GM03348 (cell line): ENCODE measurements around the gene DDR1.
"Not testable (repeated sequence)": the region's sequence is repeated elsewhere in the genome, so short reads cannot be mapped to it uniquely, and the experiment has no call there.

ENCODE experiments used
- DNase-seq: peaks from one replicate; pipeline ENCODE4 v3.0.0; 2012; ENCODE audit warnings: low spot score

DDR1 gene

DNA sequence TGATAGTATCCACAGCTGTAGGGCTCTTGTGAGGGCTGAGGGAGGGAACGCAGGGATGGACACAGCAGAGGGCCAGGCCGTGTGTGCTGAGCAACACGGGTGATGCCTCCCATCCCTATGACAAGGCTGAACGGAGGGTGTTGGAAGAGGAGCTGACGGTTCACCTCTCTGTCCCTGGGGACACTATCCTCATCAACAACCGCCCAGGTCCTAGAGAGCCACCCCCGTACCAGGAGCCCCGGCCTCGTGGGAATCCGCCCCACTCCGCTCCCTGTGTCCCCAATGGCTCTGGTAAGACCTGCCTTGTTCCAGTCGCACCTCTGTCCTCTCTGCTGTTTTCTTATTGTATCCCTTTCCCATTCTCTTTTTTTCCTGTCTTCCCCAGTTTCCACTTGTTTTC lies 10.1 kb downstream of the DDR1 start:
- no peak for DNase-seq

DNA sequence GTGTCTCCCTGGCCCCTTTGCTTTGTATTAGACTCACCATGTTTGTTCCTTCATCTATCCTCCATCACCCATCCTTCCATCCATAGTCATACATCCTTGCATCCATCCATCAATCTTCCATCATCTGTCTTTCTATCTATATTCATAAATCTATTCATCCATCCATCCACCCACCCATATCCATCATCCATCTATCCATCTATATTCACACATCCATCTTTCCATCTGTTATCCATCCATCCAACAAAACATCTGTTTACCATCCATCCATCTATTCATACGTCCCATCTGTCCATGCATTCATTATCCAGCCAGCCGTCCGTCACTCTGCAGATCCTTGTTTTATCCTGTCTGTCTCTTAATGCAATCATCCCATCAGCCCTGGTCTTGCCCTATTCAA lies 10.6 kb downstream of the DDR1 start:
- DNase-seq, result no peak

DNA sequence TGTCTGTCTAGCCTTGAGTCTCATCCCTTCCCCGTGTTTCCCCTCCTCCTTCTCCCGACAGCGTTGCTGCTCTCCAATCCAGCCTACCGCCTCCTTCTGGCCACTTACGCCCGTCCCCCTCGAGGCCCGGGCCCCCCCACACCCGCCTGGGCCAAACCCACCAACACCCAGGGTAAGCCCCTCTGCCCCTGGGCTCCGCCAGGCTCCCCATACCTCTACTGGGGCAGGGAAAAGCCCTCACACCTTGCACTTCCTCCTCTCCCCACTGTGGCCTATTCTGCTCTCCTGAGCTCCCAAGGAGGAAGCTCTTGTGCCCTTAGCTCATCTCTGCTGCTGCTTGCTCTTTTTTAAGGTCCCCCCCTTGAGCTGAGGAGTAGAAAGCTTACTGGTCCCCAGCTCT lies 11.0 kb downstream of the DDR1 start:
- no peak for DNase-seq

DNA sequence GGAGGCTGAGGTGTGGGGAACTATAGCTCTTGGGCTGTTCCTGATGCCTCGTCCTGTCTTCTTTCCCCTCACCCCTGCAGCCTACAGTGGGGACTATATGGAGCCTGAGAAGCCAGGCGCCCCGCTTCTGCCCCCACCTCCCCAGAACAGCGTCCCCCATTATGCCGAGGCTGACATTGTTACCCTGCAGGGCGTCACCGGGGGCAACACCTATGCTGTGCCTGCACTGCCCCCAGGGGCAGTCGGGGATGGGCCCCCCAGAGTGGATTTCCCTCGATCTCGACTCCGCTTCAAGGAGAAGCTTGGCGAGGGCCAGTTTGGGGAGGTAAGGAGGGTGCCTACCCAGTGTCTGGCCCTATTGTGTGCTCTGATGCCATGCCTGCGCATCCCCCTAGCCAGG lies 12.2 kb downstream of the DDR1 start:
- no peak for DNase-seq

DNA sequence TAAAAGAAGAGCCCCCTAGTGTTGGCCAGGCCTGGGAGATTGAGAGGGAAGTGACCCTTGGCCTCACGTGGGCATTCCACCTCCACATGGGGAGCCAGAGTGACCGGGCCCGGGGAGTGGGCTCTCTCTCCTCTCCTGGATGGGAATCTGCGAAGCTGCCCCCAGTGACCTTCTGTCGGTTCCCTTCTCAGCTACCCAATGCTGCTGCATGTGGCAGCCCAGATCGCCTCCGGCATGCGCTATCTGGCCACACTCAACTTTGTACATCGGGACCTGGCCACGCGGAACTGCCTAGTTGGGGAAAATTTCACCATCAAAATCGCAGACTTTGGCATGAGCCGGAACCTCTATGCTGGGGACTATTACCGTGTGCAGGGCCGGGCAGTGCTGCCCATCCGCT lies 13.6 kb downstream of the DDR1 start:
- no peak for DNase-seq

DNA sequence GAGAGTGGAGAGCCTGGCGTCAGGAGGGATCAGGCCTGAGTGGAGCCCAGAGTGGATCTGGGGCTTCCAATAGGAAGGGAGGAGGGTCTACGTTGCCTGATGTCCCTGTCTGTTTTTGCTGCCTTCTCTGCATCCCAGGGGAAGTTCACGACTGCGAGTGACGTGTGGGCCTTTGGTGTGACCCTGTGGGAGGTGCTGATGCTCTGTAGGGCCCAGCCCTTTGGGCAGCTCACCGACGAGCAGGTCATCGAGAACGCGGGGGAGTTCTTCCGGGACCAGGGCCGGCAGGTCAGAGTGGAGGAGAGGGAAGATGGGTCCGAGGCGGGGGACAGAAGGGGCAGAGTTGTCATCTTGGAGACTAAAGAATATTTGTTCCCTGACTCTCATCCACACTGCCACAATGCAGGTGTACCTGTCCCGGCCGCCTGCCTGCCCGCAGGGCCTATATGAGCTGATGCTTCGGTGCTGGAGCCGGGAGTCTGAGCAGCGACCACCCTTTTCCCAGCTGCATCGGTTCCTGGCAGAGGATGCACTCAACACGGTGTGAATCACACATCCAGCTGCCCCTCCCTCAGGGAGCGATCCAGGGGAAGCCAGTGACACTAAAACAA lies 14.5 kb downstream of the DDR1 start:
- no peak for DNase-seq

DNA sequence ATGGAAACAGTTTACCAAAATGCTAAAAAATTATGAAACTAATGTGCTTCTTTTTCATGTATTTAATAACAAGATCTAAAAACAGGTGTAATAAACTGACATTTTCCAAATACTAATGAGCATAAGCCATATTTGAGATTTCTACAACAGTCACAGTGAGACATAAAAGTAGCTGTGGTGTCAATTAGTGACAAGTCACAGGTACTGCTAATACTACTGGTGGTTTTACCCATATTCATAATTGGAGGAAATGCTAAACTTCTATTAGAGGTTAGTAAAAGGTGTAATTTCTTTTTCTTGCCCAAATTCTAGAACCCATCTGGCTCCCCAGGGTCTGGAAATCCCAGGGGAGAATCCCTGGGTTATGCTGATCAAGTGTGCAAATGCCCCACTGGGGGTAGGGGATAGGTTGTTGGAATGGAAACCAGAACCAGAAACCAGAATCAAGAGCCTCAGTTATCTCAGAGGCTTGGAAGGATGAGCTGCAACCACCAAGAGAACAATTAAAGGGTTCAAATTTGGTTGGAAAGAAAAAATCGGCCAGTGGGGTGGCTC lies 16.6 kb downstream of the DDR1 start:
- no peak for DNase-seq

DNA sequence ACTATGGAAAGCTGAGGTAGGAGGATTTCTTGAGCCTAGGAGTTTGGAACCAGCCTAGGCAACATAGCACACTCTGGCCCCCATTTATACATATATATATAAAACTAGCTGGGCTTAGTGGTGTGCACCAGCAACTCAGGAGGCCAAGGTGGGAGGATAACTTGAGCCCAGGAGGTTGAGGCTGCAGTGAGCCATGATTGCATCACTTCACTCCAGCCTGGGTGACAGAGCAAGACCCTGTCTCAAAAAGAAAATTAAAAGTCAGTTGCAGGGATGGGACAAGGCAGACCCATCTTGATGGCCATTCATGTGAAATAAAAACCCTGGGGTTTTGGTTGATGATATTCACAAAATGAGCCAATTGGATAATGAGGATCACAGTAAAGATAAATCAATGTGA lies 17.1 kb downstream of the DDR1 start:
- no peak for DNase-seq

DNA sequence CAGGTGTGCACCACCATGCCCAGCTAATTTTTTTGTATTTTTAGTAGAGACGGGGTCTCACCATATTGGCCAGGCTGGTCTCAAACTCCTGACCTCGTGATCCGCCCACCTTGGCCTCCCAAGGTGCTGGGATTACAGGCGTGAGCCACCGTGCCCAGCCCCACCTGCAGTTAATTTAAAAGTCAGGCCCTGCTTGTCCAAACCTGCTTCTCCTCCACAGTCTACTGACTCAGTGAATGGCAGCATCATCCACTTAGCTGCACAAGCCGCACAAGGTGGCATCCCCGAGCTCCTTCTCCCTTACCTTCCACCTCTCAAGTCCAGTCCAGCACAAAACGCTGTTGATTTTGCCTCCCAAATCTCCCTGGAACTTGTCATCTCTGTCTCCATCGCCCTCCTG lies 17.9 kb downstream of the DDR1 start:
- DNase-seq, result not testable (repeated sequence)

DNA sequence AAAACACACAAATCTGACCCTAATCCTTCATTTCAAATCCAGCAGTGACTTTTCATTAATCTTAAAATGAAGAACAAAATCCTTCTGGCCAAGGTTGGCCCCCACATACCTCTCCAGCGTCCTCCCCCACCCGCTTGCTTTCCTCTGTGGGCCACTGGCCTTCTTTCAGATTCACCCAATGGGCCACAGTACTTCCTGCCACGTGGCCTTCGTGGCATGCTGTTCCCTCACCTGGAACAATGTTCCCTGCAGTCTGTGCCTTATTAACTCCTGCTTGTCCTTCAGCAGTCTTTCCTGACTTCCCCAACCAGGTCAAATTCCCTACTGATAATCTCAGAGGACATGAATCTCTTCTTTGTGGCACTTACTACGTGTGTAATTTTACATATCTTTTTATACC lies 18.4 kb downstream of the DDR1 start:
- DNase-seq, result no peak

DNA sequence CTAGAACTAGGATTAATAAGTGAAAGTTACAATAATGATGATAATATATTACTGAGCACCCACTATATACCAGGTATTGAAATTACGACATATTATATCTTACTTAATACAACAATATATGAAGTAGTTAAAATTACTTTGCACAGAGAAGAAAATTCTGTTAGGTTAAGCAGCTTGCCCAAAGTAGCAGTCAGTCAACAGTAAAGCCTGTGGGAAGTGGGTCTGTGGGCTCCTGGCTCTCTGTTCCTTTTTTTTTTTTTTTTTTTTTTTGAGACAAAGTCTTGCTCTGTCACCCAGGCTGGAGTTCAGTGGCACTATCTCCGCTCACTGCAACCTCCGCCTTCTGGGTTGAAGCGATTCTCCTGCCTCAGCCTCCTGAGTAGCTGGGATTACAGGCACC lies 18.9 kb downstream of the DDR1 start:
- no peak for DNase-seq

DNA sequence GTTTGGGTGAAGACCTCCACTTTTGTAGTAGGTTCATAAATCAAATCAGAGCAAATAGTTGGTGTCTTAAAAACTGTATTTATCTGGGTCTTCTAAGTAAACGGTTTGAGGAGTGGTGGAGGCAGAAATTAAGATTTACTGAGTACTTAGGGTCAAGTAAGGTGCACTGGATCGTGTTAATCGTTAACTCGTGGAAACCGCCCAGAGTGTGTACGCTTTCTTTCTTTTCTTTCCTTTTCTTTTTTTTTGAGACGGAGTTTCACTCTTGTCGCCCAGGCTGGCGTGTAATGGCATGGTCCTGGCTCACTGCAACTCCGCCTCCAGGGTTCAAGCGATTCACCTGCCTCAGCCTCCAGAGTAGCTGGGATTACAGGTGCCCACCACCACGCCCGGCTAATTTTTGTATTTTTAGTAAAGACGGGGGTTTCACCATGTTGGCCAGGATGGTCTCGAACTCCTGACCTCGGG lies 23.0 kb downstream of the DDR1 start:
- not testable (repeated sequence) for DNase-seq

DNA sequence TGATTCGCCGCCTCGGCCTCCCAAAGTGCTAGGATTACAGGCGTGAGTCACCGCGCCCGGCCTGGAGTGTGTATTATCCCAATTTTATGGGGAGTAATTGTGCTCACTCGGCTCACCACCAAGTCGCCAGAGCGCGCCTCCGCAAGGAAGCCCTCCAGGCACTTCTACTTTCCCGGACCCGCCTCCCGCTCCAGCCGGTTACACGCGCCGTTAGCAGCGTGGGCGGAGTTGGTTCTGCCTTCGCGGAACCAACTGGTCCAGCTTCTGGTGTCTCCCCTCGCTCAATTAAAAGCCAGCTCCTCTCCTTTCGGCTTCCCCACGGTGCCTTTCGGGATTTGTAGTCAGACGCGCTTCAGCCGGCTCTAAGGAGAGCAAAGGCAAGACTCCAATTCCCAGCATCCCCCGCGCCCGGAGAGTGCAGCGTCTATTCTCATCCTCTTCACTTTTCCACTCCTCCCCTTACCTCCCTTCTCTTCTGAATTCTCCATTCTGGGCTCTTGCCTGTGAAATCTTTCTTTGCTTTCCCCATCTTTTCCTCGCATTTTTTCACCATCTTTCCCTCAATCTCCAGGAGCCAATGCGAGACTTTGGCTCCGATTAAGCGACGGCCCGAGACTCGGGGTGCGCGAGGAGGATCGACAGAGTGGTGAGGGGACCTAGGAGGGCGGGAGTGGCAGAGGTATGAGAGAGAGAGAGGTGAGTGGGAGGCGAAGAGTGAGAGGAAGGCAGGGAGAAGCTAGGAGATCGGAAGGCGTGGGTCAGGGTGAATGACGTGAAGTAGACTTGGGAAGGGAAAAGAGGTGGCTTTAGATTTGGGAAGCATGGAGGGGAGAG lies 23.7 kb downstream of the DDR1 start, which contains the start of gene GTF2H4:
GTF2H4 (plus strand) TSS at position 450 of the 834 bp plus-strand sequence.
- DNase-seq, result peak; percentile 96

DNA sequence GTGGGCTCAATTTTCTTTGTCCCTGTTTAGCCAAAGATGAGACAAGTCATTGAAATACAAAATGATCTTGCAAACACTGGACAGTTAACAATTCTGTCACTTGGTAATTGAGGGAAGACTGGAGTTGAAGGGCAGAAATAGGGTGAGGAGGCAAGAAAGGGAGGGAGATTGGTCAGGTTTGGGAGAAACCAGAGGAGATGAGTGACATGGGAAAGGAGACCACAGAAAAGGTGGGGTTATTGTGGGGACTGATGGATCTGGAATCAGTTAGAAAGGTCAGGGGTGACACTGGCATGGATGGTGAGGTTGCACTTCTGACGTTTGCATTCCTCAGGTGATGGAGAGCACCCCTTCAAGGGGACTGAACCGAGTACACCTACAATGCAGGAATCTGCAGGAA lies 24.4 kb downstream of the DDR1 start:
- no peak for DNase-seq

DNA sequence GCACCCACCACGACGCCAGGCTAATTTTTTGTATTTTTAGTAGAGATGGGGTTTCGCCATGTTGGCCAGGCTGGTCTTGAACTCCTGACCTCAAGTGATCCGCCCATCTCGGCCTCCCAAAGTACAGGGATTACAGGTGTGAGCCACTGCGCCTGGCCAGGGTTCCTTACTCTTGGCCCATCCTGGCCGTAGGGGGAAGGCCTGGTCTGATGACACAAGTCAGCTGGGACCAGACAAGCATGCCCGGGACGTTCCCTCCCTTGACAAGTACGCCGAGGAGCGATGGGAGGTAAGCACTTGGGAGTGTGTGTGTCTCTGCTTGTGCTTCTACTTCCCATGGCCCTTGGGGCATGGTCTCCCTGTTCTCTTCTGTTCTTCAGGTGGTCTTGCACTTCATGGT lies 26.2 kb downstream of the DDR1 start:
- not testable (repeated sequence) for DNase-seq

DNA sequence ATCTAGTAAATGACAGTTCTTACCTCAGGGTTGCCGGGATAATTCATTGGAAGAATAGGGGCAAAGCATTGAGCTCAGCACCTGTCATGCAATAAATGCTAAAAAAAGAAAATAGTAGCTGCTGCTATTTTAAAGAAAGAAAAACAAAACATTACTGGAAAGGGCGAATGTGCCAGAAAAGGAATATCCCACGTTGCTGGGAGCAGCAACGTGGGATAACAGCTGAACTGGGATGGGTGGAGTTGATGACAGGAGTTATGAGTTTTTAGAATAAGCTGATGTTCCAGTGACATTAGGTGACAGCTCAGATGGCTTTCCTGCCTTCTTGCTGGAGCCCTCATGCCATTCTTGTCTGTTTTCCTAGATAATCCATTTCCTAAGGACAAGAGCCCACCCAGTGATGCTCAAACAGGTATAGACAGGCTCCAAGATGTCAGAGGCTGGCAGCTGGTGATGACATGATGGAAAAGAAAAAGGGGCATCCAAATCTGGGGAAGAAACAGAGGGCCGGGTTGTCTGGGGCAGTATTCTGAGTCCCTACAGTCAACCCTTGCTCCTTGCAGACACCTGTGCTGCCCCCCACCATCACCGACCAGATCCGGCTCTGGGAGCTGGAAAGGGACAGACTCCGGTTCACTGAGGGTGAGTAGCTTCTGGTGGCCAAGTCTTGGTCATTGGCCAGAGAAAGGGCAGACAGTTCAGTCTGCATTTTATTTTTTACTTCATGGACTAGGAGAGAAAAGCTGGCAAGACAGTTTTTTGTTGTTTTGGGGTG lies 28.6 kb downstream of the DDR1 start:
- DNase-seq, result no peak

DNA sequence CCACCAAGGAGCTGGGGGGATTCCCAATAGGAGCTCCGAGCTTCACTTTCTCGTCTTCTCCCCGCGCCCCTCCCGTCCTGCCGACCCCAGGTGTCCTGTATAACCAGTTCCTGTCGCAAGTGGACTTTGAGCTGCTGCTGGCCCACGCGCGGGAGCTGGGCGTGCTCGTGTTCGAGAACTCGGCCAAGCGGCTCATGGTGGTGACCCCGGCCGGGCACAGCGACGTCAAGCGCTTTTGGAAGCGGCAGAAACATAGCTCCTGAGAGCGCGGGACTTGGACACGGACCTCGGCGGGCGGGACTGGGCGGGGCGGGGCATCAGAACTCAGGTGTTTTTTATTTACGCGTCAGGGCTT lies 29.4 kb downstream of the DDR1 start:
- DNase-seq, result no peak

DNA sequence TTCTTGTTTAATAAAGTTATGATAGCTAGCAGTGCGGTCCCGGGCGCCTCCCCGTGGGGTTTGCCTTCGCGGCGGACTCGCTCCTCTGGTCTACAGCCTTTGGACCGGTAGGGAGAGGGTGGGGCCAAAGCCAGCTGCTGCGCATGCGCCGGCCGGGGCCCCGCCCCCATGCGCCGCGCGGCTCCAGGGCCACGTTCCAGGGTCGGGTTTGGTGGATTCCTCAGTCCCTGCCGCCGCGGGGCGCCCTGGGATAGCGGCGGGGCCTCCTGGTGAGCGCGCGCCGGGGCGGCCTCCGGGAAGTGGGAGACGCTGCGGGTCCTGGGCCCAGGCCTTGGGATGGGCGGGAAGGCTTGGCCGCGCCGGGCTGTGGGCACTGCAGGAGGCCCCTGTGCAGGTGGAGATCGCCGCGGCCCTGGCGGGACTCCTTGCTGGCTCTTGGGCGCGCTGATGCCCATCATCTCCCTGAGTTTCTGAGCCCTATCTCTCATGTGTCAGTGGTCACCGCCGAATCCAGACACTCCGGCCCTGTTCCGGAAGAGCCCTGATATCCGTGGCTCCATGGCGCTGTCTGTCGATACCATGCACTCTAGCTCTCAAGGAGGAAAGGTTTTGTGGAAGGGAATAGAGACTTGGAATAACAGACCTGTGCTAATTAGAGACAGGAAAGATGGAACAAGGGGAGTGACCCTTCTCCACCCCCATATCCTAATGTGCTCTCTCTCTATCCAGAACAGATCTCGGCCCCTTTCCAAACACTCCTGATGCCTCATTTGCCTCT lies 29.9 kb downstream of the DDR1 start, which contains the start of gene VARS2:
VARS2 (plus strand) TSS at position 163 of the 778 bp plus-strand sequence; CDS start at position 762, 599 bp downstream.
- DNase-seq, result peak; percentile 99

DNA sequence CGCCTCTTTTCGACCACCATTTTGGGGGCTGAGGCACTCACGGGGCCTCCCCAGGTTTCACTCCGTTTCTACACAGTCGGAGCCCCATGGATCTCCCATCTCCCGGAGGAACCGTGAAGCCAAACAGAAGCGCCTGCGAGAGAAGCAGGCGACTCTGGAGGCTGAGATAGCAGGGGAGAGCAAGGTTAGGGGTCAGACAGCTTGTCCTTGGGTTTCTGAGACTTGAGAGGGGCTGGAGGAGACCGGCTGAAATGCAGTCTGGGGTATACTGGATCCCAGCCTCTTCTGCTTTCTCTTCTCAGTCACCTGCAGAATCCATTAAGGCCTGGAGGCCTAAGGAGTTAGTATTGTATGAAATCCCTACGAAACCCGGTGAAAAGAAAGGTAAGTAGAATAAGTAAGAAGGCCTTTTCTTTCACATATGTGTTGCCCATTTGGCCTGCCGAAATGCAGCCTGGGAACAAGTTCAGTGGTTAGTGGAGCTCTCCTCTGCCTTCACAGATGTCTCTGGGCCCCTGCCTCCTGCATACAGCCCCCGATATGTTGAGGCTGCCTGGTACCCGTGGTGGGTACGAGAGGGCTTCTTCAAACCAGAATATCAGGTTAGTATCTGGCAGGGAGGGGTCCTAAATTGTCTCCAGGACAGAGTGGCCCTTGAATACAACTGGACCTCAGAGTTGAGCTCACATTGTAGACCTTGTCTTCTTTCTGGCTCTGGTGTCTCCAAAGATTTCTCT lies 30.7 kb downstream of the DDR1 start:
- no peak for DNase-seq

DNA sequence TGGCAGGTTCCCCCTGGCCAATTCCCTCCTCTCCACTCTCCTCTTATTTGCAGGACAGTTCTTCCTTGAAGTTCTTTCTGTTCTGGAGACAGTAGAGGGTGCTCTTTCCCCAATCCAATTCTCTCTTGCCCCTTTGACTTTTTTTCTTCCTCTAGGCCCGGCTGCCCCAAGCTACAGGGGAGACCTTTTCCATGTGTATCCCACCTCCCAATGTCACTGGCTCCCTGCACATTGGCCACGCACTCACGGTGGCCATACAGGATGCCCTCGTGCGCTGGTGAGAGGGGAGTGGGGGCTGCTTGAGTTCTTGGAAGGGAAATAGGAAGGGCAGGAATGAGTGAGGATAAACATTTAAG lies 31.2 kb downstream of the DDR1 start:
- DNase-seq, result peak; percentile 89

DNA sequence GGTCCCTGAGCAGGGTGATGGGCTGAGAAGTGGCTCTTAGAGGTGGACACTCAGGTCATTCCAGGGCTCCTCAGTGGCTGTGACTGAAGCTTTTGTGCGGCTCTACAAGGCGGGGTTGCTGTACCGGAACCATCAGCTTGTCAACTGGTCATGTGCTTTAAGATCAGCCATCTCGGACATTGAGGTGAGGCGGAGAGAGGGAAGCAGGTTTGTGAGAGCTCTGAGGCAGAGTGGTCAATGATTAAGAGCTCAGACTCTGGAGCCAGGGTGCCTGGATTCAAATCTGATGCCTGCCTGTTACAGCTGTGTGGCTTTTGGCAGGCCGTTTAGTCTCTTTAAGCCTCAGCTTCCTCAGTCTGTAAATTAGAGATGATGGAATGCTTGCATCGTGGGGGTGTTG lies 32.7 kb downstream of the DDR1 start:
- no peak for DNase-seq
